Kidney (tissue), 11 donors: ENCODE measurements around the gene CLEC18A. TPM values are rescaled to one million over a fixed set of nuclear protein-coding genes. Genes with fewer than 3 reads are reported as not detected.
"Not testable (repeated sequence)": the region's sequence is repeated elsewhere in the genome, so short reads cannot be mapped to it uniquely, and the experiment has no call there.

Experiments
- DNase-seq, 5 donors: peaks; one replicate each; pipeline ENCODE4 v3.0.0-alpha.2; 2013 to 2020
- FAIRE-seq: peaks from 2 replicates; lab custom pipeline; 2012; peaks lifted over from hg19 to GRCh38; lab: Jason Lieb, UNC
- H3K27ac ChIP-seq, 2 donors: one replicate each; pipeline ENCODE4 v1.7.0; 2013; ENCODE audit warnings: low read depth in 2 of 2, low read length in 2 of 2, inconsistent platforms in 1 of 2
- H3K27me3 ChIP-seq: one replicate; pipeline ENCODE4 v1.7.1; 2013; ENCODE audit warnings: low read length, inconsistent platforms; ENCODE audit not compliant: control insufficient read depth, insufficient read depth
- H3K36me3 ChIP-seq, 3 donors: one replicate each; pipeline versions ENCODE4 v1.7.0 to v1.7.1; 2013; ENCODE audit warnings: low read length in 3 of 3, control low read depth in 1 of 3, inconsistent platforms in 1 of 3; ENCODE audit not compliant: insufficient read depth in 3 of 3, control insufficient read depth in 2 of 3
- H3K4me1 ChIP-seq, 3 donors: one replicate each; pipeline versions ENCODE4 v1.7.0 to v1.7.1; 2013; ENCODE audit warnings: low read length in 3 of 3, inconsistent platforms in 1 of 3, low read depth in 1 of 3; ENCODE audit not compliant: control insufficient read depth in 2 of 3, insufficient read depth in 2 of 3
- H3K4me3 ChIP-seq, 3 donors: one replicate each; pipeline versions ENCODE4 v1.7.0 to v1.8.1; 2013; ENCODE audit warnings: low read length in 3 of 3, control low read depth in 1 of 3, inconsistent platforms in 1 of 3
- H3K9ac ChIP-seq, 3 donors: one replicate each; pipeline versions ENCODE4 v1.7.0 to v1.7.1; 2013; ENCODE audit warnings: low read length in 3 of 3, control low read depth in 1 of 3, inconsistent platforms in 1 of 3
- H3K9me3 ChIP-seq, 3 donors: one replicate each; pipeline versions ENCODE4 v1.7.0 to v1.7.1; 2013; ENCODE audit warnings: low read length in 3 of 3, control low read depth in 1 of 3, inconsistent platforms in 1 of 3; ENCODE audit not compliant: control insufficient read depth in 2 of 3, insufficient read depth in 1 of 3
- intact Hi-C: fragments of 100-400 bp; cut with DNase I; formaldehyde crosslinking; loops from one replicate; pipeline ENCODE4 v1.11.1; 2022
- microRNA-seq: library from miRNA; unstranded; fragments of <30 nt; microRNA quantifications from one replicate; pipeline ENCODE4 v1.2.0, GENCODE V29; 2020
- polyA plus RNA-seq: library from polyadenylated mRNA; stranded (reverse); fragments of 350-450 nt; fragmentation: Illumina TruSeq; extraction: RNeasy Lipid Tissue Mini Kit (QIAGEN cat#74804); gene quantifications from one replicate; pipeline ENCODE4 v1.2.3, GENCODE V29; 2014; ENCODE audit warnings: low read depth, low replicate concordance; ENCODE audit not compliant: insufficient read depth
- total RNA-seq: library from RNA; stranded (reverse); fragmentation: NEBNext Ultra II Directional; extraction: Animal tissue kit (Norgen Biotek cat#: 25700); gene quantifications from one replicate; pipeline ENCODE4 v1.2.1, GENCODE V29; 2021
- donor health status: control.
- donor health status: control.
- donor health status: DM: yes; HTN: yes; CAD: no.
- donor health status: Normal renal cell carcinoma (clear cell type).

The CLEC18A gene
- total and polyA plus RNA-seq, 2 donors from 2014 or later = 0.85 to 87.7 TPM

DNA sequence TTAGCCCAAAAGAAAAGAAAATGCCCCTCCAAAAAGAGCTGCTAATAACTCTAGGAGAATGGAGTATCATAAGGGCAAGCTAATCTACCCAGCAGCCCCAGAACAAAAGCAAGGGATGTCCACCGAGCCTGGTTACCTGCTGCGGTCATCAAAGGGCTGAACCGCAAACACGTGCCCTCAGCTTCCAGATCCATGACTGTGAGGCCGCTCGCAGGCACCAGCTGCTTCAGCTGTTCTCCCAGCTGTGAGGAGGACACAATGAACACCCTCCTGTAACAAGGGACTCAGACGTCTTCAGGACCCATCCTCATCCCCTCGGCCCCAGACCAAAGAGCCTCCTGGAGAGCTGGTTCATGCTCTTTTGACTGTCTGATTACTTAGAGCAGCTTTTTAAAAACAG, 59.5 kb downstream of the CLEC18A start:
- H3K9me3 ChIP-seq, H3K4me3 ChIP-seq, FAIRE-seq, H3K36me3 ChIP-seq, H3K9ac ChIP-seq, intact Hi-C loops, DNase-seq, H3K27ac ChIP-seq, H3K27me3 ChIP-seq, H3K4me1 ChIP-seq: not testable (repeated sequence)

DNA sequence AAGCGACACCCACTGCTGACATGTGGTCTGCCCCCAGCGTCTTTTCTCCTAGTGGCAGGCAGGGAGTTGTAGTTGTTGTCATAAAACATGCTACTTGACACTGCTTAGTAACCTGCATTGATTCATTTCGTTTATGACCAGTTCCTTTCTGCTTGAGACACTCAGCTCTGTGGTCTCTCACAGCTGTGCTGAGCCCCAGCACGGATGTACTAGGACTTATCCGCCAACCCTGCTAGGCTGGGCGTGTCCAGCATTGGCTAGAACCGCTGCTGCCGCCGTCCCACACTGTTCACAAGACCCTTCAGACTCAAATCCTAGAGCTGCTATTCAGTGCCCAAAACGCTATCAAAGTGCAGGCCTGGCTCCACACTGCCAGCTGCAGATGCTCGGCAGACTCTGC, 60.0 kb downstream of the CLEC18A start:
- FAIRE-seq, H3K27me3 ChIP-seq, intact Hi-C loops, H3K27ac ChIP-seq, H3K36me3 ChIP-seq, H3K4me1 ChIP-seq, H3K9me3 ChIP-seq, H3K4me3 ChIP-seq, H3K9ac ChIP-seq: not testable (repeated sequence)
- DNase-seq = peak in 1 of 5 donors; percentile 4

DNA sequence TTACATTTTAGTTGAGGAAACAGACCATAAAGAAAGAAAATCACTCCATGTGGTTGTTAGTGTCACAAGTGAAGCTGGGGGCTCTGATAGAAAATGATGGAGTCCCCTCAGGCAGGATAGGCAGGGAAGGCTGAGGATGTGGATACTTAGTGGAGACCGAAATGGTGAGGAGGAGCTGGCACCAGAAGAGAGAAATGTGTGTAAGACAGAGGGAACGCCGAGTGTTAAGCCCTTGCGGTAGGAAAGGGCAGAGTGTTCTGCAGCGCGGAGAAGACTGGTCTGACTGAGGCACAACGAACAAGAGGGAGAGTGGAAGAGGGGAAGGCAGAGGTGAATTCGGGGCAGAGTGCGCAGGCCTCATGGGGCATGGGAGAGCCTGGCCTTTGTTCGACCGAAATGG, 61.2 kb downstream of the CLEC18A start:
- H3K4me3 ChIP-seq, H3K27me3 ChIP-seq, H3K4me1 ChIP-seq, H3K9ac ChIP-seq, intact Hi-C loops, DNase-seq, H3K9me3 ChIP-seq, H3K27ac ChIP-seq, FAIRE-seq, H3K36me3 ChIP-seq: not testable (repeated sequence)

DNA sequence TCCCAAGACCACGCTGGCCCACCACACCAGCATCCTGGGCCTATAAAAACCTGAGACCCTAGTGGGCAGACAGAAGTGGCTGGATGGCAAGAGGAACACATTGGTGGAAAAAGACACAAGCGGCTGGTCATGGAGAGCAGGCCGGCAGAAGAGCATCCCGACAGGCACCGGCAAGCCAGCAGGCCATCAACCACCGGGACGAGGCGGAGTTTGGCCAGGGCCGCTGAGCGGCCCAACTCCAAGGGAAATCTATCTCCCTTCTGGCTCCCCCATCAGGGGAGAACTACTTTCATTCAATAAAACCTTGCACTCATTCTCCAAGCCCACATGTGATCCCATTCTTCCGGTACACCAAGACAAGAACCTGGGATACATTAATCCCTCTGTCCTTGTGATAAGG, 61.8 kb downstream of the CLEC18A start:
- H3K4me1 ChIP-seq, intact Hi-C loops, H3K27ac ChIP-seq, H3K9ac ChIP-seq, H3K27me3 ChIP-seq, H3K36me3 ChIP-seq, FAIRE-seq, DNase-seq, H3K4me3 ChIP-seq, H3K9me3 ChIP-seq: not testable (repeated sequence)

Small RNA genes lying within 50 kb of the gene (microRNA-seq; reads per million reads assigned to microRNA genes)
- gene MIR140 = 8,358 reads per million, percentile 93 among the genes with 10 or more reads in this experiment

Other genes starting within 250 kb of the CLEC18A start
- 87.5 TPM for gene NQO1, start 224.8 kb upstream of the CLEC18A start, total RNA-seq
- 414 TPM for gene NQO1, start 224.8 kb upstream of the CLEC18A start, polyA plus RNA-seq
- 50.4 TPM for gene NOB1, start 196.4 kb upstream of the CLEC18A start, total RNA-seq
- gene NOB1, start 196.4 kb upstream of the CLEC18A start, polyA plus RNA-seq = 34.9 TPM
- 128 TPM for gene WWP2, start 189.0 kb upstream of the CLEC18A start, total RNA-seq
- gene WWP2, start 189.0 kb upstream of the CLEC18A start, polyA plus RNA-seq = 30.0 TPM
- 46.9 TPM for gene PDPR, start 163.0 kb downstream of the CLEC18A start, total RNA-seq
- gene PDPR, start 163.0 kb downstream of the CLEC18A start, polyA plus RNA-seq = 7.0 TPM
- 0.57 TPM for gene CLEC18C, start 222.5 kb downstream of the CLEC18A start, total RNA-seq
- 67.9 TPM for gene CLEC18C, start 222.5 kb downstream of the CLEC18A start, polyA plus RNA-seq